GM12873 (cell line): ENCODE results near the gene NR2F2.

Source experiments
- TF ChIP-seq, protein P1 (sequence below): IDR thresholded peaks from 2 replicates; pipeline ENCODE4 v1.5.1; 2012; ENCODE audit warnings: low read depth, mild to moderate bottlenecking, moderate library complexity, low read length, control low read depth; ENCODE audit not compliant: insufficient read depth; ENCODE audit errors: missing control alignments

The NR2F2 gene

DNA sequence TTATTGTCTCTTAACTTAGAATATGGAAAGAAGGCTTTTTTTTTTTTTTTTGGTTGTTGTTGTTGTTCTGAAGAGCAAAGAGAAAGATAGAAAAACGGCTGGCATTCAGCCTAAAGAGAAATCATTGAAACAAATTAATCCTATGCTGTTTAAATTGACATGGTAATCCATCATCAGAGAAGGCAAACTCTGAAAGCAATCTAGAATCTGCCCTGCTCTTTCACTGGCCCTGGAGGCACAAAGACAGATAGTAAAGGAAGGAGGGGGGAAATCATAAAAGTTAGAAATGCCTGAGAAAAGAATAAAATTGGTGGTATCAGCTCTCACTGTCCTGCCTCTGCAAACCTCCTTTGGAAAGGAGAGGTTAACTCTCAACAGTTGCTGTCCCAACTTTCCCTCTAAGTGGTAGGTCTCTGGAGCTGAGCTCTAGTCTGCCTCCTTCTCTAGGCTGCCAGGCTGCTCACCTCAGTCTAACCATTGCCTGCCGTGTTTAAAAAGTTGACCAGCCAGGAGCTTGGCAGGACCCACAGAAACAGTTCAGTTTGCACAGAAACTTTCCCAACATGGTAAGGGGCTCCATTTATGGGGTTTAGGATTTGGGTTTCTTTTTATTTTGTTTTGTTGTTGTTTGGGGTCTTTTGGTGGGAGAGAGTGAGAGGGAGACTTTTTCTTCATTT lies 13.4 kb upstream of the NR2F2 start:
- TF ChIP-seq, protein P1, sequence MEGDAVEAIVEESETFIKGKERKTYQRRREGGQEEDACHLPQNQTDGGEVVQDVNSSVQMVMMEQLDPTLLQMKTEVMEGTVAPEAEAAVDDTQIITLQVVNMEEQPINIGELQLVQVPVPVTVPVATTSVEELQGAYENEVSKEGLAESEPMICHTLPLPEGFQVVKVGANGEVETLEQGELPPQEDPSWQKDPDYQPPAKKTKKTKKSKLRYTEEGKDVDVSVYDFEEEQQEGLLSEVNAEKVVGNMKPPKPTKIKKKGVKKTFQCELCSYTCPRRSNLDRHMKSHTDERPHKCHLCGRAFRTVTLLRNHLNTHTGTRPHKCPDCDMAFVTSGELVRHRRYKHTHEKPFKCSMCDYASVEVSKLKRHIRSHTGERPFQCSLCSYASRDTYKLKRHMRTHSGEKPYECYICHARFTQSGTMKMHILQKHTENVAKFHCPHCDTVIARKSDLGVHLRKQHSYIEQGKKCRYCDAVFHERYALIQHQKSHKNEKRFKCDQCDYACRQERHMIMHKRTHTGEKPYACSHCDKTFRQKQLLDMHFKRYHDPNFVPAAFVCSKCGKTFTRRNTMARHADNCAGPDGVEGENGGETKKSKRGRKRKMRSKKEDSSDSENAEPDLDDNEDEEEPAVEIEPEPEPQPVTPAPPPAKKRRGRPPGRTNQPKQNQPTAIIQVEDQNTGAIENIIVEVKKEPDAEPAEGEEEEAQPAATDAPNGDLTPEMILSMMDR = no peak

DNA sequence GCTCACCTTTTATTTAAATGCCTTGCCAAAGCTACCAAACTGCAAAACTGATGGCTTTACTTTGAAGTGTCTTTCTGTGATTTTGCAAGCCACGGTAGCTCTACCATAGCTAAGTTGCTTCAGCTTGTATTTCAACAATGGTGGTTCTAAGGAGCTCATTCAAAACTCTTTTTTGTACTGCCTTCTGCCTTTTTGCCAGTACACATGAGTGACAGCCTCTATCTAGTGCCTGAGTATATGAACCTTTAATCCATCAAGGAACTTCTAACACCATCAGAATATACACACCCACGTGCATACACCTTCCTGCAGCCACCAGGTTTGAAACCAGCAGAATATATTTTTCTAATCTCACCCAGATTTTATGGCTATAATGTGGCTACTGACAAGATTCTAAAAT lies 10.4 kb upstream of the NR2F2 start:
- TF ChIP-seq, protein P1 = no peak

DNA sequence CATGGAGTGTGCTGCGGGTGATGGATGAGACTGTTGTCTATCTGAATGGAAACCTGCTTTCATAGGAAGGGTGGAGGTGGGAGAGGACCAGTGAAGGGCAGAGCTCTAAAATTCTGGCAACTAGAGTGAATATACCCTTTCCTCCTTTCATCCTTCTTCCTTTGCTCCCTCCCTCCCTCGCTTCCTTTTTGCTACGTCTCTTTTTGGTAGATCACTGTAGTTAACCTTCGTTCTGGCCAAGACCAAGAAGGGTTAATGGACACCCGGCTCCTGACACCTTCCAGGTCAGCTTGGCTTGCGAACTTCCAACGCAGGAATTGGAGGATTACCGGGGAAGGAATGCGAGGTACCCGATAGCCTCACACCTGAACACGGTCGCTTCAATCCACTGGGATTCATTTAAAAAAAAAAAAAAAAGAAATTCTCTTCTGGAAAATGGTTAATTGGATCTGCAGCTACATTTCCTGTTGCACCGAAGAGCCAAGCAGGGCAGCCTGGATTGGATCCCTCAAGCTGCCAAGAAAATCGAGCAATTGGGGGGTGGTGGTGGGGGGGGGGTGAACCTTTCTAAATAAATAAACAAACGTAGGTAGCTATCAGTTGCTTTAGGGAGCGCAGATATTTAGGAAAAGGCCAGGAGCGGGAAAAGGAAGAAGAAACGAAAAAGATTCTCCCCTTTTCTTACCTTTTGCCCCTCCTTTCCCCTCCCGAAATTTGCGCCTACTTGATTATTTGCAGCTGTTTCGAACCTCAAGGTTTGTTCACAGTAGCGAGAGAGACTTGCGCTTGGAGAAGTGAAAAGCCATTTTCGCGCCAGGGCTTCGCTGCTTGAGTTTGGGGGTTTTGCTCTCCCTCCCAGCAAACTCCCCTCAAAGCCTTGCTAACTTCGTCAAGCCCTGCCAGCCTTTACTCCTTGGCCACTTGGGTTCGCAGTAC lies 9.5 kb upstream of the NR2F2 start:
- TF ChIP-seq, protein P1 = no peak

DNA sequence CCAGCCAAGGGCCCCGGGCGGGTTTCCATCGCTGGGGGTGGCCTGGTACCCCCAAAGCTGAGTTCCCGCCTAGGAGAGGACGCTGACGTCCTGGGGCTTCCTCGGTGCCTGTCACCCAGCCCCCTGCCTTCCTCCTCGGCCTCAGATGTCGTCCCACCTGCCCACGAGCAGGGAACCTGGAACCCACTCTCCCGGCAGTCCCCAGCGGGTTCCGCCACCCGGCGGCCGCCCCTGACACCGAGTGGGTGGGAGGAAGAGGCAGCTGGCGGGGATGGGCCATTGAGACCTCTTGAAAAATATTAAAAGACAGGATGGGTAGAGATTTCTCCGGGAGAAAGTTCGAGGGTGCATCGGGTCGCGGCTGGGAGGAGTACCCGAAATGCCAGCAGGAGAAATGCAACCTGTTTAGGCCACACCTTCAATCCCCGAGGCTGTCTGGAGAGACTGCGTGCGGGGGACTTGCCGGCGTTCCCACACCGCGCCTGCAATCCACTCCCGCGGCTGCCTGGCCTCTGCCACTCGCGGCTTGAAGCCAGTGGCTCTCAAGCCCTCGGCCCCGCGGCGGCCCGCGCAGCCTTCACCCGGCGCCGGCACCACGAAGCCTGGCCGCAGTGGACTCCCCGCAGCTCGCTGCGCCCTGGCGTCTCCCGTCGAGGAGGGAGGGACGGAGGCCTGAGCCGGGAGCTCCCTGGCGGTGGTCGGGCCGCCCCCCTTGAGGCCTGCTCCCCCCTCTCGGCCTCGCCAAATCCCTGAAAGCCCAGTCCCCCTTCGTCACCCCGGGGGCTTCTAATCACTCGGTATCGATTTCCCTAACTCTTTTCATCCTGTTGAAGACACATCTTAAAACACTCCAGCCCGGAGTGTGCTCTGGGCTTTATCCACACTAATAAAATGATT lies 8.6 kb upstream of the NR2F2 start:
- TF ChIP-seq, protein P1 = no peak

DNA sequence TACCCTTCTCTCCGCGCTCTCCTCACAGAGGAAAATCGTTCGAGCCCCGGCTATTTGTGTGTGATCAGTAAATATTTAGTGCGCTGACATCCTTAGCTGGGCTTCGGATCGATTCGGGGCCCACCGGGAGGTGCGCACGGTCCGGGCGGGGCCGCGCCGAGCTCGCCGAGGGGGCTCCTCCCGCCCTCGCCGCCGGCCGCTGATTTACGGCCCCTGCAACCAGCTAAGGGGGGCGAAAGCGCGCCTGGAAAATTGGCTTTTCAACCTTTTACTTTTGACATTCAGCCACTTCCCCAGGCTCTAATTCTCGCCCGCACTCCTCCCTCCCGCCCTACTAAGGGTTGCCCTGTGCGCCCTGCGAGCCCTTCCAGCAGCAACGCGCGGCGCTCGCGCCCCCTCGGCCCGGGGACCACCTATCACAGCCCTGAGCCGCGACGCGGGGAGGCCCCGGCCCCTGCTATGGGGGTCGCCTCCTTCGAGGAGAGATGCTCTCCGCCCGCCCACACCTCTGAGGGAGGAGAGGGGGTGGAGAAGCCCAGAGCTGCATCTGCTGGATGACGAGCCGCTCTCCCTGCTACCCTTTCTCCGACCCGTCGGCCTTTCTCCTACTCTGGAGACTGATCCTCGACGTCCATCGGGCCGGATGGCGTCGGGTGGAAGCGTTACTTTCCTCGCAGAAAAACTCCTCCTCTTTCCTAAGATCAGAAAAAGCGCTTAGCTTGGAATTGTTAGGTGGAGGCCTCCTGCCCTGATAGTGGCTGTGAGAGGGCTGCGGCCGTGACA lies 7.8 kb upstream of the NR2F2 start:
- TF ChIP-seq, protein P1 = no peak

DNA sequence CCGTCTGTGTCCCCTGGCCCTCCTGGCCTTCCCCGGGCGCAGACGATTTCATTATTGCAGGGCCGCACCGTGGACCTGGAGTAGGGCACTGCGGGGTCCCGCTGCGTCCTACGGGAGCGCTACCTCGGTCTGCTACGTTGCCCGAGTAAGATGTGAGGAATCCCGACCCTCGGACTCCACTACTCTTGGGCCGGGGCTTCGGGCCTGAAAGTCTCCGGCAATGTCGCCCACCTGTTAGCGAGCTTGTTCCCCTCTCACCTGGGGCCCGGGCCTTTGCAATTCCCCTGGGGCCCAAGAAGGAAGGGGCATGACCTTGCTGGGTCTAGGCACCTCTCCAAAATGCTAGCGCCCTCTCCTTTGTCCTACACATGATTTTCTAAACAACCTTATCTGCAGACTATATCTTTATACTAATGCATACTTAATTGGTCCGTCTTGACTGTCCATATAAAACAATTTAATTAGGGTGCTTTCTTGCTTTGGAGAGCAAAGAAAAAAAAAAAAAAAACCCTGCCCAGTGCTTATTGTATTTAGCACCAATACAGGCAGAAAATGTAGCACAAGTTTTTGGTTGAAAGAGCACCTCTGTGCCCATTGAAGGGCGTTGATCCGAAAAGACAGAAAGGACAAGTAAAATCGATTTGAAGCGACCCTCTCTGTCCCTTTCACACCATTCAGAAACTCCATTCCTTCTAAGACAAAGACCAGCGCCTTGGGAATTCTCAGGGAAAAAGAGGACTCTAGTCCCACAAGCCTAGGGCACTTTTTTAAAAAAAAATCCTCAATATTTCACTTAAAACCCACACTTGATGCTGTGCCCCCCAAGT lies 7.0 kb upstream of the NR2F2 start:
- TF ChIP-seq, protein P1 = no peak
